Measurements from ENCODE around the gene NELFCD.

Gene NELFCD

DNA sequence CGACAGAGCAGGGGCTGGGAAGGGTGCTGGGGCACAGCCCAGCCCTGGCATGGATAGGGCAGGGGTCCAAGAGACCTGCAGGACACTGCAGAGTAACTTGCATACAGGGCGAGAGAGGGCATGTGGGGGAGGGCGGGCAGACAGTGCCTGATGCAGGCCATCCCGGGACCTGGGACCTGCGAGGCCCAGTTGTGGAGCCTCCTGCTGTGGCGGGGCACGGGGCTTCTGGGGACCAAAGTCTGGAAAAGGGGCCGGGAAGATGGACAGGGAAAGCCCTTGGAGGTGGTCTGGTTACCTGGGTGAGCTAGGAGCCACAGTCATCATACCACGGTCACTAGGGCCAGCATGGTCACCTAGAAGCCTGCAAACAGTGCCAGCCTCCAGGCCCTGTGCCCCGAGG, 37.8 kb downstream of the NELFCD start:
- TF ChIP-seq, protein P1, sequence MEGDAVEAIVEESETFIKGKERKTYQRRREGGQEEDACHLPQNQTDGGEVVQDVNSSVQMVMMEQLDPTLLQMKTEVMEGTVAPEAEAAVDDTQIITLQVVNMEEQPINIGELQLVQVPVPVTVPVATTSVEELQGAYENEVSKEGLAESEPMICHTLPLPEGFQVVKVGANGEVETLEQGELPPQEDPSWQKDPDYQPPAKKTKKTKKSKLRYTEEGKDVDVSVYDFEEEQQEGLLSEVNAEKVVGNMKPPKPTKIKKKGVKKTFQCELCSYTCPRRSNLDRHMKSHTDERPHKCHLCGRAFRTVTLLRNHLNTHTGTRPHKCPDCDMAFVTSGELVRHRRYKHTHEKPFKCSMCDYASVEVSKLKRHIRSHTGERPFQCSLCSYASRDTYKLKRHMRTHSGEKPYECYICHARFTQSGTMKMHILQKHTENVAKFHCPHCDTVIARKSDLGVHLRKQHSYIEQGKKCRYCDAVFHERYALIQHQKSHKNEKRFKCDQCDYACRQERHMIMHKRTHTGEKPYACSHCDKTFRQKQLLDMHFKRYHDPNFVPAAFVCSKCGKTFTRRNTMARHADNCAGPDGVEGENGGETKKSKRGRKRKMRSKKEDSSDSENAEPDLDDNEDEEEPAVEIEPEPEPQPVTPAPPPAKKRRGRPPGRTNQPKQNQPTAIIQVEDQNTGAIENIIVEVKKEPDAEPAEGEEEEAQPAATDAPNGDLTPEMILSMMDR (conservative IDR thresholded peaks at IDR 0.05) = no peak
- no peak overlapping the region for H3K27ac ChIP-seq

DNA sequence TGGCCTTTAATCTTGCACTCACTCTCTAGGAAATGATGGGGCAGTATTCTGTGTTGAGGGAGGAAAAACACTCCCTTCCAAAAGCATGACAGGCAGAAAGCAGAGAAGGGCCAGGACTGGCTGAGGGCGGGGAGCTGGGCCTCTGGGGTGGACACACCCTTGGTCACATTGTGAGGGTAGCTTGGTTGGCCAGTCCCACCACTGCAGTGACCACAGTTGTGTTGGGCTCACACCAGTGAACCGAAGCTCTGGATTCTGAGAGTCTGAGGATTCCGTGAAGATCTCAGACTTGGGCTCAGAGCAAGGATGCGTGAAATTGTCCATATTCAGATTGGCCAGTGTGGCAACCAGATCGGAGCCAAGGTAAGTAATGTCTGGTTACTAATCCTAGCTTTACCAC, 38.2 kb downstream of the NELFCD start, which contains the start of gene TUBB1:
TUBB1 (plus strand) TSS at position 213 of the 400 bp plus-strand sequence; CDS start at position 307, 94 bp downstream.
- no peak within 1 kb of the TSS for H3K27ac ChIP-seq
- TF ChIP-seq, protein P1 (conservative IDR thresholded peaks at IDR 0.05) = no peak

DNA sequence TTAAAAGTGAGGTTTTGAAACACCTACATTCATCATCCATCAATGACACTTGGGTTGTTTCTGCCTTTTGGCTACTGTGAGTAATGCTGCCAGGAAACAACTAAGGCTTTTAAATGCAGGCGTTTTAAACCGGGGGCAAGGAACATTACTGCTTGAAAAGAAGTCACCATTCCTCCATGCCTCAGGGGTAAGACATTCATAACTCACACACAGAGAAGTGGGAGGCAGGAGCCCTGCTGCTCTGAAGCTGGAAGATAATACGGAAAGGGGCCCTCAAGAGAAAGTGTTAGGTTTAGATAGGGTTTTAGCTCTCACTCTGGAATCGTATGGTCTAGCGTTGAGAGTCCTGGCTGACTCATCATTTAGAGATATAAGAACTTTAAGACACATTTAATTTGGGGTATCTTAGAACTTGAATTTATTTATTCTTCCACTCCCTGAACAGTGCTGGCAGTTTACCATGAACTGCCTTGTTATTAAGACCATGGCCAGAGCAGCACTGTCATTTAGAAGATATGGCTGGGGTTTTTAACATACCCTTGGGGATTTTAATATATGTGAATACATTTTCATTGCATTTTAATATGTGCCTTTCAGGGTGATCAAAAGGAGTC, 40.0 kb downstream of the NELFCD start:
- no peak overlapping the region for H3K27ac ChIP-seq

DNA sequence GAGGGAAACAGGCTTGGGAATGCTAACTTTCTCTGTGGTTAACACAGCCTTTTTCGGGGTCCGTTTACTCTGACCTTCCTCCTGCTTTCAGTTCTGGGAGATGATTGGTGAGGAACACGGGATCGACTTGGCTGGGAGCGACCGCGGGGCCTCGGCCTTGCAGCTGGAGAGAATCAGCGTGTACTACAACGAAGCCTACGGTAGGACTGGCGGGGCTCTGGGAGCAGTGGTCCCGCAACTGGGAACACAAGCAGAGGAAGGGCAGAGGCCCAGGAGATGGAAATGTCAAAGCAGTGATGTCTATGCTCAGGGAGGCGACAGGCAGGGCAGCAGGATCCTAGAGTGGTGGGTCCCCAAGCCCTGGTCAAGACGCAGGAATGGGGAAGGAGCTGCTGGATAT, 41.7 kb downstream of the NELFCD start:
- TF ChIP-seq, protein P1 (conservative IDR thresholded peaks at IDR 0.05) = no peak
- H3K27ac ChIP-seq = no peak overlapping the region

More for the DNA sequence above, 40.0 kb downstream of the NELFCD start:
- TF ChIP-seq, protein P1 (conservative IDR thresholded peaks at IDR 0.05) = no peak

DNA sequence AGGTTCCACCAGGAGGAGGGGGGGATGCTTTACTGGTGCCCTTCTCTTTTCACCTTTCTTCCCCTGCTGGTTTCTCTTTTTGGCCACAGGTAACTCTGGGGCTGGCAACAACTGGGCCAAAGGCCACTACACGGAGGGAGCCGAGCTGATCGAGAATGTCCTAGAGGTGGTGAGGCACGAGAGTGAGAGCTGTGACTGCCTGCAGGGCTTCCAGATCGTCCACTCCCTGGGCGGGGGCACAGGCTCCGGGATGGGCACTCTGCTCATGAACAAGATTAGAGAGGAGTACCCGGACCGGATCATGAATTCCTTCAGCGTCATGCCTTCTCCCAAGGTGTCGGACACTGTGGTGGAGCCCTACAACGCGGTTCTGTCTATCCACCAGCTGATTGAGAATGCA, 42.6 kb downstream of the NELFCD start:
- TF ChIP-seq, protein P1 (conservative IDR thresholded peaks at IDR 0.05) = no peak
- no peak overlapping the region for H3K27ac ChIP-seq

DNA sequence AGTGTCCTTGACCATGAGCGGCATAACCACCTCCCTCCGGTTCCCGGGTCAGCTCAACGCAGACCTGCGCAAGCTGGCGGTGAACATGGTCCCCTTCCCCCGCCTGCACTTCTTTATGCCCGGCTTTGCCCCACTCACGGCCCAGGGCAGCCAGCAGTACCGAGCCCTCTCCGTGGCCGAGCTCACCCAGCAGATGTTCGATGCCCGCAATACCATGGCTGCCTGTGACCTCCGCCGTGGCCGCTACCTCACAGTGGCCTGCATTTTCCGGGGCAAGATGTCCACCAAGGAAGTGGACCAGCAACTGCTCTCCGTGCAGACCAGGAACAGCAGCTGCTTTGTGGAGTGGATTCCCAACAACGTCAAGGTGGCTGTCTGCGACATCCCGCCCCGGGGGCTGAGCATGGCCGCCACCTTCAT, 43.1 kb downstream of the NELFCD start:
- no peak overlapping the region for H3K27ac ChIP-seq
- TF ChIP-seq, protein P1 (conservative IDR thresholded peaks at IDR 0.05) = no peak

DNA sequence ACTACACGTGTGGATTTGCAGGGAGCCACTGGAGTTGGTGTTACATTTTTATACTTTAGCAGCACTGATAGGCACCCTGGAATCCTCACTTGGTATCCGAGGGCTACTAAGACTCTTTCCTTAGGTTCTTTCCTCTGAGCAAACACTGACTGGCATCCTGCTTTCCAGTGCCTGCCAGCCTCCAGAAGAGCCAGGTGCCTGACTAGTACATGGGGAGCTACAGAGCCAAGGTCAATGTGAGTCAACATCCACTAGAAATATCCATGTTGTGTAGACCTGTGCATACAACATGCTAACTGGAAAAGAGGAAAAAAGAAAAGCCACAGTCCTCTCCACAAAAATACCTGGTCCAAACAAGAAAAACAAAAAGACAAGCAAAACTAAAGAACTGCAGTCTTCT, 44.0 kb downstream of the NELFCD start:
- TF ChIP-seq, protein P1 (conservative IDR thresholded peaks at IDR 0.05) = no peak
- no peak overlapping the region for H3K27ac ChIP-seq

All from VCaP (cell line).